Activated CD8-positive, alpha-beta memory T cell treated with anti-CD3 and anti-CD28 coated beads for 1 hour (primary cell): ENCODE results near the gene GJB4.
"Not testable (repeated sequence)": the region's sequence is repeated elsewhere in the genome, so short reads cannot be mapped to it uniquely, and the experiment has no call there.

Experiments
- DNase-seq, 2 donors: peaks; one replicate each; pipeline ENCODE4 v3.0.0-alpha.2; 2020; ENCODE audit warnings: low read depth in 1 of 2; ENCODE audit errors: extremely low read depth in 1 of 2

GJB4 gene

DNA sequence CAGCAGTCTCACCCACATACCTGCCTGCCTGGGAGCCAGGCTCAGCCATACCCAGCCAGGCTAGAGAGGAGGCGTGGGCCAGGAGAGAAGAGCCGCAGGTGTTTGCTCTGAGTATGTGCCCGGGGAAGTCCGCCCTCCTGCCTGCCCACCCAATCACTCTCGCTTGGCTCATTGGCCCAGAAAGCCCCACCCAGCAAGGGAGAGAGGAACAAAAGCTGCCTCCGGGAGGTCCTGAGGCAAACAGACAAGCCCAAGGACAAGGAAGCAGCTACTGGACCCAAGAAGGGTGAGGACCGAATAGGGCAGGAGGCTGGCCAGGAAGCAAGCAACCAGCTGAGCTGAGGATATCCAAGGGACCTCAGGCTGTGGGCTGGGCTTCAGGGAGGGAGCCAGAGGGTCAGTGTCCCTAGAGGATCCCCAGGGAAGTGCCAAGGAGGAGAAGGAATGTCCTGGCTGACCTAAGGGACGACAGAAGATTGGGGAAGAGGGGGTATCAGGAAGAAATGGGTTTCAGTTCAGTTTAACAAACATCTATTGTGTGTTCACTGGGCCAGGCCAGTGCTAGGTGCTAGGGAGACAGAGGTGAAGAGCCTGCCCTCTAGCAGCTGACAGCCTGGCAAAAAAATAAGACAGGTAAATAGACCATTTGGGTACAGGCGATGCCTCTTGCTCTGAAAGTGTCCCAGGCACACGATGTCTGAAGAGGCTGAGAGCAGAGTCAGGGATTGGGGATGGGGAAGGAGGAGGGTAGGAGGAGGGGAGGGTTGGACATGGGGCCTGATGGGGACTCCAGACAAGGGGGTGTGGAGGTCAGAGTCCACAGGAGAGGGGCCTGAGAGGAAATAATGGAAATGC, at the start of gene GJB4:
TSS of gene GJB4 (plus strand) at position 238 of the 855 bp plus-strand sequence. CDS start 1,515 bp downstream, outside the sequence.
- DNase-seq: no peak

- no peak for DNase-seq
These were observed 48.7 kb upstream of the GJB4 start for GRCh38 chr1:34710812-34711211.

DNA sequence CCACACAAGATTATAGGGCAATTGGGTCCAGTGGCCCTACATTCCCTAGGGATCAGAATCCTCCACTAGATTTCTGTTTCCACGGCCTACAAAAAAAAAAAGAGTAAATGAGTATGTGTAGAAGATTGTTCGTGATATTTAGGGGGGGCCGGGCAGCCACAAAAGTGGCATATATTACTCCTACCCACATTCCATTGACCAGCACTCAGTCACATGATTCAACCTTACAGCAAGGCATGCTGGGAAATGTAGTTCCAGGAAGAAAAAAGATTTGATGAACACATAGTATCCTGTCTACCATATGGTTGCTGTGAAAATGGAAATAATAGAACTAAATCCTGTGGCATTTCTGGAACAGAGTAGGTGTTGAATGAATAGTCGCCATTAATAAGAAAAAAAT, 48.1 kb upstream of the GJB4 start:
- no peak for DNase-seq

- no peak for DNase-seq
These were observed 47.4 kb upstream of the GJB4 start for GRCh38 chr1:34712007-34712688.

DNA sequence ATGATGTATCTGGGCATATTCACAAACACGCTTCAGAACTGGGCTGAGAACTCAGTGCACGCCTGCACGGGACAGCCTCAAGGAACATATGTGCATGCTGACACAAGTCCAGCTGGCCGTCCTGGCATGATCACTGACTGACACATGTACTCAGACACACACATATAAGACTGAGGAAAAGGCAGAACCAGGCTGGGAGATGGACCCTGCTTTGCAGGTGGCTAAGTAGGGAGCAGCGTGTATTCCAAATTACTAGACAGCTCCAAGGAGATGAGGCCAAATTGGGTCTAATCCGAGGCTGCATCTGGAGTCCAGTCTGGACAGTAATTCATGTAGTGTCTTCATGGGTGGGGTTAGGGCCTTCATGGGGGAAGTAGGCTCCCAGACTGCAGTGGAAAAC, 46.1 kb upstream of the GJB4 start:
- no peak for DNase-seq

- no peak for DNase-seq
These were observed 45.2 kb upstream of the GJB4 start for GRCh38 chr1:34714386-34714785.

- no peak for DNase-seq
These were observed 44.4 kb upstream of the GJB4 start for GRCh38 chr1:34715139-34715538.

DNA sequence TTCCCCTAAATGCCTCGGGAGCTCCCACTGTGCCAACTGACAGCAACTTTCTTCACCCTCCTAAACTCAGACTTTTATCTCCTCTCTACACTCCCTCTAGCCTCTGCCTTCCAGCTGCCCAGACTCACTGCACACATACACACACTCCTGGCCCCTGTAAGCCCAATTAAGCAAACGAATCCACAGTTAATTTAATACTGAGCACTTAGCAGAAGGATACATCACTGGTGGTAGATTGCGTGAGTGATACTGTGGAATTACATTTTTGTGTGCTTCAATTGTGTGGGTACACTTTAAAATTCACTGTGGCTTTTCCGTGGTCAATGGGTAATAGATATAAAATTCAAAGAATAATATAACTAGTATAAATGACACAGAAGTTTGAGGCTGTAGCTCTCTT, 38.3 kb upstream of the GJB4 start:
- DNase-seq: no peak

- DNase-seq: no peak
These were observed 37.7 kb upstream of the GJB4 start for GRCh38 chr1:34721646-34722355.

- DNase-seq: no peak
These were observed 32.7 kb upstream of the GJB4 start for GRCh38 chr1:34726861-34727260.

DNA sequence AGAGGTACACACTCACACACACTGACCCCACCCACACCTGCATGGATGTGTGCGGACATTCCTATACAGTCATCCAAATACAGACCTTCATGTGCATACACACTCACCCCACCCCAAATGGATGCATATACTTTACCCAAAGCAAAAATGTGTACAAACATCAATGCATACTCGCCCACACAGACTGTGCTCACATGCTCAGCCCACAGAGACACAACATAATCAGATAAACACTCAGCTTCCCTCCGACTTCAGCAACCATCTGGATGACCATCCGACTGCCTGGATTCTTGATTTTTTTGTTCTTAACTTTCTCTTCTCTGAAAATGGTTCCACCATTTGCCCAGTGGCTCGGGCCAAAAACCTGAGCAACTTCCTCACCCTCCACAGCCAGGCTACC, 29.1 kb upstream of the GJB4 start:
- no peak for DNase-seq

DNA sequence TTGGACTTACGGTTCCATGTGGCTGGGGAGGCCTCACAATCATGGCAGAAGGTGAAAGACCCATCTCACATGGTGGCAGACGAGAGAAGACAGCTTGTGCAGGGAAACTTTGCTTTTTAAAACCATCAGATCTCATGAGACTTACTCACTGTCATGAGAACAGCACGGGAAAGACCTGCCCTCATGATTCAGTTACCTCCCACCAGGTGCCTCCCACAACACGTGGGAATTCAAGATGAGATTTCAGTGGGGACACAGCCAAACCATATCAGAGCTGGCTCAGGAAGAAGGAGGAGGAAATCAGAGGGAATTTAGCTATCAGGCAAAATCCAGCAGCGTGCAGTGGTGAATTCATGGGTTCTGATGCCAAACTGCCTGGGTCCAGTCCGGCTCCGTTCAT, 26.7 kb upstream of the GJB4 start:
- not testable (repeated sequence) for DNase-seq

- DNase-seq: no peak
These were observed 22.8 kb upstream of the GJB4 start for GRCh38 chr1:34736692-34737091.

DNA sequence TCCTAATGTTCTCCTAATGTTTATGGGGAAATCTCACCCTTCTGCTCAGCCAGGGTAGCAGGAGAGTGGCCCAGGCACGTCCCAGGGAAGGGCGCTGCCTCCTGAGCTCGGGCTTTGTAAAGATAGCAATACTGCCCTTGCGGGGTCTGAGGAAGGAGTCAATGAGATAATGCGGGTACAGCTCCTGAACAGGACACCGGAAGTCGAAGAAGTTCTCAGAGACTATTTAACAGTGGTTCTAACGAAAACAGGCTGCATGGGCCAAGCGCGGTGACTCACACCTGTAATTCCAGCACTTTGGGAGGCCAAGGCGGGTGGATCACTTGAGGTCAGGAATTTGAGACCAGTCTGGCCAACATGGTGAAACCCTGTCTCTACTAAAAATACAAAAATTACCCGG, 22.3 kb upstream of the GJB4 start:
- not testable (repeated sequence) for DNase-seq

DNA sequence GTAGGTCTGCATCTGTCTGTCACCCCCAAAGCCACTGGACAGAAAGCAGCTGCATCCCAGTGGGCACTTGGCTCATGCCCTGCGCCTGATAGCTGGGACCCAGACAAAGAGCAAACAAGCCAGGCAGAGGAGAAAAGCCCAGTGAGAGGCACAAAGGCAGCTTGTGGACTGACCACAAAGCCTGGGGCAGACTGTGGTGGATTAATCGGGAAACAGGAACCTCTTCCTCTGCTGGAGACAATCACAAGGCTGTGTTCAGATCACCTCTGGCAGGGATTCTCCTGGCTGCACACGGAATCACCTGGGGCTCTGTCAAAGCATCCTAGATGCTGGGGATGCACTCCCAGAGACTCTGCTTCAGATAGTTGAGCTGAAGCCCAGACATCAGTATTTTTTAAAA, 19.9 kb upstream of the GJB4 start:
- no peak for DNase-seq

- DNase-seq: no peak
These were observed 19.2 kb upstream of the GJB4 start for GRCh38 chr1:34740161-34740868.

DNA sequence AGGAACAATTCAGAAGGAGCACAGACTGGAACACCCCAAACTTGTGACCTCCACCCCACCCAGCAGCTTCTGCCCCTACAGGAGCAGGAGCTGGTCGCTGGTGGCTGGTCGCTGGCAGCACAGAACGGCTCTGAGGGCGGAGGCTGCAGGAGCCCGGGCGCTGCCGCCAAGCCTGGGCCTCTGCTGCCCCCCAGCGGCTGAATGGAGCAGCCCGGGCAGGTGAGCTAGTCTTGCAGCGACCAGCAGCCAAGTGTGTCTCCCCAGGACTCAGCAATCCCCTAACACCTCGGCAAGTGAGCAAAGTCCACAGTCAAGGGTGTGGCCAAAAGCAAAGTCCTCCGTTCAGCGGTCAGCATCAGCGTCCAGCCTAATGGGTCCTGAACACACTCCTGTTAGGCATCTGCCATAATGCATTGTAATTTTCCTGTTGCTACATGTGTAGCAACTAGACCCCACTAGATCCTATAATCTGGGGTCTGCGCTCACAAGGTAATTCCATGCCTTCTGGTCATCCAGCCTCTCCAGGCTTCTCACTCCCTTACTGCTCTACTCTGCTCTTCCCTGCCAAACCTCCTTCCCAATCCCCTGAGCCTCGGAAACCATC, 16.8 kb upstream of the GJB4 start:
- peak; percentile 14 to 72 for DNase-seq

DNA sequence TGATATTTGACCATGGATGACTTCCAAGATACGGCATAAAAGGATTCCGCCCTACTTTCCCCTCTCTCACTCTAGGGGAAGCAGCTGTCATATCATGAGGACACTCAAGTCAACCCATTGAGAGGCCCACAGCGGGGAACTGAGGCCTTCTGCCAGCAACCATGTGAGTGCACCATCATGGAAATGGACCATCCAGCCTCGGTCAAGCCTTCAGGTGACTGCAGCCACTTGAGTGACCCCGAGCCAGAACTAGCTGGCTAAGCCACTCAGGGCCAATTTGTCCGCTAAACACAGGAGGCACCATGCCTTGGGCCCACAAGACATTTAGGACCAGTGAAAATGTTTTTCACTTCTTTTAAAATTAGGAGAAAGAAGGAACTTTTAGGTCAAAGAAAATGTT, 15.8 kb upstream of the GJB4 start:
- no peak for DNase-seq

GRCh38 chr1:34744851-34745250, 14.7 kb upstream of the GJB4 start:
- no peak for DNase-seq

GRCh38 chr1:34745666-34746065, 13.9 kb upstream of the GJB4 start:
- no peak for DNase-seq

DNA sequence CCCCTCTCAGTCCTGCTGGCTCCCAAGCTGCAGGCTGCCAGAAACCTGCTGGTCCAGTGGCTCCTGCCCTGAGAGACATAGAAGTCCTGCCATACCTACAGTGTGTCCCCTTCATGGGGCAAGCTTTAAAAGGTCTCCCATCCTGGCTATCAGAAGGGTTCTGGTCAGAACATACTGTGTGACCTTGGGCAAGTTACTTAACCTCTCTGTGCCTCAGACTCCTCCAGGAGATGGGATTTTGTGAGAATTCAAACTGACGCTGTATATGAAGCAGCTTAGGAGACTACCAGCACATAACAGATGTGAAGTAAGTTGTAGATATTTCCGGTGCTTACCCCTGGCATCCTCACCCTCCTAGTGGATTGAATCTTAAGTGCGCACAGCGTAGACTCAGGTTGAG, 13.4 kb upstream of the GJB4 start:
- no peak for DNase-seq
